ENCODE measurements around the gene DOCK2.

DOCK2 gene

GRCh38 chr5:169864483-169864882, 227.4 kb downstream of the DOCK2 start:
- DNase-seq (ENCODE audit: low read depth), result no peak

DNA sequence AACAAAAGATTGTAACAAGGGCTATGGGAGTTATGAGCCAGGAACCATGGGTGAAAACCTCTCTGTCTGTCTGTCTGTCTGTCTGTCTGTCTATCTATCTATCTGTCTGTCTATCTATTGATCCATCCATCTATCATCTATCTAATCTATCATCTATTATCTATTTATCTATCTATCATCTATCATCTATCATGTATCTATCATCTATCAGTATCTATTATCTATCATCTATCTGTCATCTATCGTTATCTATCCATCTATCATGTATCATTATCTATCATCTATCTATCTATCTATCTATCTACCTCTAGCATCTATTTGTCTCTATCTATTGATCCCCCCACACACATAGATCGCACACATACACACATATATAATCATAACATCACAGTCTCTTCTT, 230.3 kb downstream of the DOCK2 start:
- DNase-seq (ENCODE audit: low read depth), result no peak

DNA sequence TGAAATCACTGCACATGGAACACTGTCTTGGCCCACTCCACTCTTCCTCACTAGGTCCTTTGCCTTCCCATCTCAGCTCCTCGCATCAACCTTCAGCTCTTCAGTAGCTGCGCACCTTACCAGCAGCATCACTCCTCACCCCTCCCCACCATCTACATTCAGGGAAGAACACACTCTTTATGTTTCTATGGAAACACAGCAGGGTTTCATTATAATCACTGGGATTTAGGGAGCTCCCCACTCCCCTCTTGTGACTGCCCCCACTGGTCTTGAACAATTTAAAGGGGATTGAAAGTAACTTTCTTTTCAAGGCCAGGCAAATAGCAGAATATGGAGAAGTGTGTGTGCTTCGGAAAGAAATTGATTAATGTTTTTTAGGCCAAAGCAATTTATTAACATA, 232.0 kb downstream of the DOCK2 start:
- no peak for DNase-seq (ENCODE audit: low read depth)

DNA sequence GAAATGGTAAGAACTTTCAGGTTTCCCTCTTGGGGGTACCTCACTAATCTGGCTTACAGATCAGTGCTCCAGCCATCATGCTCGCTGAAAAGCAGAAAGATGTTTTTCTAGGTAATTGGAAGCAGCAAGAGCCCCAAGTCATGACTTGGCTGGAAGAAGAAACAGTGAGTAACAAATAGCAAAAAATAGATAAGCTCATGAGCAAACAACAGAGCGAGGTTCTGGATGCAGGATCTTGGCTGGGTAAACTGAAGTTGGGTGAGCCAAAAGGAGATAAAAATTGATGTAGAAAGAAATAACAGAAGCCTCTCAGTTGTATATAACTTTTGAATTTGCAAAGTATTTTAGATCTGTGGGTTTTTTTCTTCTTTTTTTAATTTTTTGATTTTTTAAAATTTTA, 233.1 kb downstream of the DOCK2 start:
- DNase-seq (ENCODE audit: low read depth), result no peak

- no peak for DNase-seq (ENCODE audit: low read depth)
Observed at GRCh38 chr5:169871826-169872490, 234.9 kb downstream of the DOCK2 start.

DNA sequence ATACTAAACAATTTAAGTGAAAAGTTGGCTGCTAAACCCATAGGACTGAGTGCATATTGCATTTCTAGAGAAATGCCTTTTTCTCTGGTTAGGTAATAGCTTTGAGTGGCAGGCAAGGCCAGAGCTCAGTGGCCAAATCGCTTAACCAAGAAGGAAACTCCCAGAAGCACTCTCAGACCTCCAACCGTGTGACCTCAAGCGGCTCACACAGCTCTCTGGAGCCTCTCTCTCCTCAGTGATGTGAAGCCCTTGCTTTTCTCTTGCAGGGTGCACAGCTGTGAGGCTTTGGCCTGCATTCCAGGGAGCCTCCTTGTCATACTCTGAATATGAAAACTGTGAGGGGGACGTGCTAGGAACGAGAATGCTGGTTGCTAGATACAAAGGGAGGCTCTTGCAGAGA, 236.6 kb downstream of the DOCK2 start:
- no peak for DNase-seq (ENCODE audit: low read depth)

- DNase-seq (ENCODE audit: low read depth), result no peak
Observed at GRCh38 chr5:169874621-169875020, 237.5 kb downstream of the DOCK2 start.

- no peak for DNase-seq (ENCODE audit: low read depth)
Observed at GRCh38 chr5:169875091-169875728, 238.1 kb downstream of the DOCK2 start.

GRCh38 chr5:169875731-169876130, 238.7 kb downstream of the DOCK2 start:
- no peak for DNase-seq (ENCODE audit: low read depth)

DNA sequence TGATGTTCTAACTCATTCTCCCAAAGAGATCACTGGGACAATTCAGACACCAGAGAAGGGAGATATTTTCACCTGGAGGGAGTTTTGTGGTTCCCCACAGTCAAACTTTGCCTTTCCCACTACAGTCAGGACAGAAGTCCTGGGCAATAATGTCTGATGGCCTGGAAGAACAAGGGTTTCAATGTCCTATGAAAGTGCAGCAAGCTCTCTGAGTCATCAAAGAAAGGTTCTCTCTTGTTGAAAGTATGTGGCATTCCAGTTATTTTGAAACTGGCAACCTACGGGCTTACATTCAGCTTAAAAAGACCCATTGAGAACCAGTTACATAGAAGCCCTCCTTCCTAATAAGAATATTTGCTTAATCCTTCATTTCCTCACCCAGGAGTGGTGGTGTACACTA, 239.3 kb downstream of the DOCK2 start:
- no peak for DNase-seq (ENCODE audit: low read depth)

DNA sequence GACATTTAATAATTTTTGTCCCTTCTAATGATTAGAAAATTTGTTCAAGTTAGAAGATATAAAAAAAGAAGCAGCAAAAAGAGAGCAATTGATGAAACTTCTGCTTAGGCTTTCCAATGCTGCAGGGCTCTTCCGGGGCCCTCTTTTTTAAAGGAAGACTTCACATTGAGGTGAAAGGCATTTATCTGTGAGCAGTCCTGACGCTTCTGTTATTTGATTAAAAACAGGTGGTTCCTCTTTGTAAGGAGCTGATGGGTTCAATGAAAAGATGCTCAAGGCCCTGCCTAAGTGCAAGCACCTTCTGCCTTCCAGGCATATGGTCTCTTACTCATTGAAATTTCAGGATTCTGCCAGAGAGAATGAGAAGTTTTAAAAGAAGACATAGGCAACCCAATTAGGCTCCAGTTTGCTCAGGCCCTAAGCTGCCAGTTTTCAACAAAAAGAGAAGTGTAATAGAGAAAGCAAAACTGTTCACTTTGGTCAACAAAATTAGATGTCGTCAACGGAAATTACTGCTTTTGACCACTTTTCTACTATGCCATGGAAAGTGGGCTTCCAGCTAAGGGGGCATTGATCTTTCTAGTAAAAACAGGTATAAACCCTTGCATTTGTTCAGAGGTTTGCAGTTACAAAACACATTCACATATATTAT, 243.1 kb downstream of the DOCK2 start:
- DNase-seq (ENCODE audit: low read depth), result no peak

DNA sequence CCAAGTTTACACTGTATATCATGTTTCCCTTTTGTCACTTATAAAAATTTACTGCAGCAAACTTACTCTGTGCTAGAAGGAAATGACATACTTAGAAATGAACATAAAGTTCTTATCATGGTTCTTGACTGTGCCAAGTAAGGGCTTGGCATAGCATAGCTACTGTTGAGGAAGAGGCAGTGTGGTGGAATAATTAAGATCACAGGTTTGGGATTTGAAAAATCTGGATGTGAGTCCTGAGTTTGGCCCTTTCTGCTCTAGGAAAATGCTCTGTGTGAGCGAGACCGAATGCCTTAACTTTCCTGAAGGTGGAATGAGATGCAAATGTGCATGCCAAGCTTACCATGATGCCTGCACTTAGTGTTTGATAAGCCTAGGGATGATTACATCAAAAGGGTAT, 243.7 kb downstream of the DOCK2 start:
- no peak for DNase-seq (ENCODE audit: low read depth)

DNA sequence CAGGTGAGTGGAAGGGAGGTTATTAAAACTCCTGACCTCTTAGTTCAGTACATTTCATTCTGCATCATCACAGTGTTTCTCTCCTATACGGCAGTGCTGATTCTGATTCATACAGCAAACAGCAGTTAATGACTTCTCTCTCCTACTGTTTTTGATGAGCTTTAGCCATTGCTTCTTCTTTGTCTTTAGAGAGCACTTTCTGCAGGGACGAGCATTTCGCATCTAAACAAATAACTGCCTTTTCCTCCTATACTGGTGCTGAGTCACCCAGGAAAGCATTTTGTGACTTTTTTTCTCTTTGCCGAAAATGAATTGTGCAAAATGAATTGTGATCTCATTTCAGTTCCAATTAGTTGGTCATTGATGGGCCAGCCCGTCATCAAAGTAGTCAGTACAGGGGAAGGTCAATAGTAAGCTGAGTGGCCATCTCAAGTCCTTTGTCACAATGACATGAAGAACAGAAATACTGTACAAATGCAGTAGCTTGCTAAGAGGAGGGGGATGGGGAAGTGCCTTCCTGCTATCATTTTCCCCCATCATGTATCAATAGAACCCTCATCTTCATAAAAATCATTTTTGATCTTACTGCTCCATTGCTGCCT, 244.7 kb downstream of the DOCK2 start:
- DNase-seq (ENCODE audit: low read depth), result no peak

DNA sequence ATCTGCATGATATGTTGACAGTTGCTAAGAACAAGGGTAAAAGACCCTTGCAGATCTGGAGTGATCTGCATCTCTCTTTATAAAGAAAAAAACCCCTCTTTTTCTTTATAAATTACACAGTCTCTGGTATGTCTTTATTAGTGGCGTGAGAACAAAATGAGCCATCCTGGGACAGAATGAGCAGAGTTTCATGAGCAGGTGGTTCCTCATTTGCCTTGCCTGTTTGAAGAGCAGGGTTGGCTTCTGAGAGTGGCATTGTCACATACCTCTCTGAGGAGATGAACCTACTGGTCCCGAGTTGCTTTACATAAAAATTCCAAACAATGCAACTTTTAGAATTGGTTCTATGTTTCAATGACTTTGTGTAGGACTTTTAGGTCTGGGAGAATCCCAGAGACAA, 249.0 kb downstream of the DOCK2 start:
- DNase-seq (ENCODE audit: low read depth), result no peak

DNA sequence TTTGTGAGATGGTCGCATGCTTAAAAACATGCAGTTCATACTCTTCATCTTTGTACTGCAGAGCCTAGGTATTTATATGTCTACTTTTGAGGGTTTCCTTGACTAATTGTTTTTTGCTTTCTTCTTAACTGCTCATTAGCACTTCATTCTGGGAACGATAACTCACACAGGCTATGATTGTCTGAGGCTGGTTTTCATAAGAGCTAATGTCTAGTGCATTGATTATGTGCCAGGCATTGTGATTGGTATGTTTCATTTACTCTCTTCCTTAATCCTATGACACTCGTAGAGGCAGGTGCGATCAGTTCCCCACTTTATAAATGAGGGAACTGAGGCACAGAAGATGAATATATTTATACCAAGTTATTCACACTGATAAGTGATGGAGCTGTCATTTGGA, 249.6 kb downstream of the DOCK2 start:
- DNase-seq (ENCODE audit: low read depth), result no peak

DNA sequence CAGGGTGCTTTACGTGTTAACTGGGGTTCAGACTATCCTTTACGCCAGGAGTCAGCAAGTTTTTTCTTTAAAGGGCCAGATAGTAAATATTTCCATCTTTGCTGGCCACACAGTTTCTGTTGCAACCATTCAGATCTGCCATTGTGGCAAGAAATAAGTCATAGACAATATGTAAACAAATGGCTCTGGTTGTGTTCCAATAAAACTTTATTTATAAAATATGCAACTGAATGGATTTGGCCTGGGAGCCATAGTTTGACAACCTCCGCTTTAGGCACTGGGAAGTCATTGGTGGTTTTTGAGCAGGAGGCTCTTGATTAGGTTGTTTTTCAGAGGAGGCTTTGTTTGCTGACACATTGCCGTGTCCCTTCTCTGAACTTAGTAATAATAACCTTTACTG, 252.5 kb downstream of the DOCK2 start:
- DNase-seq (ENCODE audit: low read depth), result no peak

DNA sequence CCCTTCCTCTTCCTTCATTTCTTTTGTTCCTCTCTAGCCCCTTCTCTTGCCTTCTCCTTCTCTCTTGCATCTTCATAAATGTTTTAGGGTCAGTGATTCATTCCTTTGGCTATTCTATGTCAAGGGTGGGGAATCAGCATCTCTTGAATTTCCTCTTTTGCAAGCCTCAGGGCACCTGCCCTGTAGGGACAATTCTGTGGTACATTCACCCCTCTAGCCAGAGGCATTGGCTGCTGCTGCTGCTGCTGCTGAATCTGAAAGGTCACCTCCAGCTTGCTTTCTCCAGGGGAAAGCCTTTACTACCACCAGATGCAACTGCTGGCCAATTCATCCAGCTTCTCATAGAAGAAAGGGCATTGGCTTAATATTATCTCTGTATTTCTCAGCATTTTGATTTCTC, 255.9 kb downstream of the DOCK2 start:
- no peak for DNase-seq (ENCODE audit: low read depth)

DNA sequence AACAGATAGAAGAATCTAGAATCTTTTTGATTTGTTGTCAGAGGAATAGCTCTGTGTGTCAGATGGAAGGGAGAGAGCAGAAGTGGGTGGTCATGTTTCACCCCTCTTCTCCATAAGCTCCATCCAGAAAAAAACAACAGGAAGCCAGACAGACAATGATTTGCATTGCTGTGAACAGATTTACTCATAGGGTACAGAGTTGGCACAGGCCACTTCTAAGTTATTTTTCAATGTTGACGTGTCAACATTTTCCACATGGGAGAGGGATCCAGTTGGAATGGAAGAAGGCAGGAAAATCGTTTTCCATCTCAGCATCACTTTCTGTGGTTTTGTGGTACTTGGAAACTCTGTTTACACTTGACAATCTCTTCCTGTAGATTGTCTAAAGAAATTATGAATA, 256.5 kb downstream of the DOCK2 start:
- no peak for DNase-seq (ENCODE audit: low read depth)

DNA sequence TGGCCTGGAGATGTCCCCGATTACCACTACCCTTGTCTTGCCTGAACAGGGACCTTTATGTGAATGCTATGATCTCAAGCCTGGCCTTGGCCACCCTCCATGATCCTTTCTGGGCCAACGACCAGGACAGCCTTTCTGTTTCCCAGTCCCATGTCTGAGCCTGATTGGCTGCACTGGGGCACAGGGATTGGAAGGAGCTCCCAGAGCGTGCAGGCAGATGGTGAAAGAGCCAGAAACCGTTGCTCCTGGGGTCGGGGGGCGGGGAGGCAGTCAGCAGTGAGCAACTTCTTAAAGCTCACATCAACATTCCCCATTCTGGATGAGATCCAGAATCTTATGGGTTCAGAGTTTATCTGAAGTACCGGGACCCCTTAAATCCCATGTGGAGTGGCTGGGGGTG, 258.9 kb downstream of the DOCK2 start:
- DNase-seq (ENCODE audit: low read depth), result no peak

DNA sequence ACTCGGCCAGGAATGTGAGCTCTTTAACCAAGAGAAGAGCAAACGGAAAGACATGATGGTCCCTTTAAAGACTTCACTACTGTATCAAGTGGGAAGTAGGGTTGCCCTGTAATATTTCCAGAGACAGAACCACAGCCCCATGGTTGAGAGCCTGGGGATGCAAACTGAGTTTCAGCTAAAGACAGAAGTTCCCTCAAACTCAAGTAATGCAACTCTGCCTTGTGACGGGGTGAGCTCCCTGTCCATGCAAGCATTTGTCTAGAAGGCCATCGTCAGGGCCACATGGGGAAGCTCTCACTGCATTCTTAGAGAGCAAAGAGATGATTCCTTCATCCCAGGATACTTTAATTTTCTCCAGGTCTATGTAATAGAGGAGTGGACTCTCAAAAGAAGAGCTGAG, 260.4 kb downstream of the DOCK2 start:
- no peak for DNase-seq (ENCODE audit: low read depth)

- no peak for DNase-seq (ENCODE audit: low read depth)
Observed at GRCh38 chr5:169901896-169902295, 264.8 kb downstream of the DOCK2 start.

DNA sequence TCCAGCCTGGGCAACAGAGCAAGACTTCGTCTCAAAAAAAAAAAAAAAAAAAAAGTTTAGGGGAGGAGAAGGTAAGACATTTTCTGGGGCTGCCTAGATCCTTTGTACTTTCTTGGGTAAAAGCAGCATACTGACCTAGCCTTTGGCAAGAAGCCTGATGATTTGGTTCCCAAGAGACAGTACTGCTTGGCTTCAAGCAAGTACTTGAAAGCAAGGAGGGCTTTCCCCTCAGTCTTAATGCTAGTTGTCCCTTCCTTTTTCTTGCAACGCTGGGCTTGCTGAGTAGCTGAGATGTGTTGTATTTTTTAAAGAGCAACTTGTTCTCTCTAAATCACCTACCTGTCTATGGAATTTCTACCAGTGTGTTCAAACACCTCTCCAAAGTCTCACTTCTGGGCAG, 267.0 kb downstream of the DOCK2 start:
- no peak for DNase-seq (ENCODE audit: low read depth)

- no peak for DNase-seq (ENCODE audit: low read depth)
Observed at GRCh38 chr5:169904508-169904907, 267.4 kb downstream of the DOCK2 start.
